Glomerular visceral epithelial cell (primary cell): ENCODE data around the gene CYP27C1.
"Not testable (repeated sequence)": the region's sequence is repeated elsewhere in the genome, so short reads cannot be mapped to it uniquely, and the experiment has no call there.

Experiments
- DNase-seq: peaks from one replicate; pipeline ENCODE4 v3.0.0-alpha.2; 2016; ENCODE audit errors: extremely low spot score

CYP27C1 gene

GRCh38 chr2:127224135-127224534 is 4.0 kb upstream of the CYP27C1 start:
- DNase-seq = not testable (repeated sequence)

GRCh38 chr2:127220768-127221527 is 849 bp upstream of the CYP27C1 start:
- no peak for DNase-seq

GRCh38 chr2:127219171-127220070 is 678 bp downstream of the CYP27C1 start:
- peak; percentile 31 for DNase-seq

GRCh38 chr2:127218812-127219170 is 1.3 kb downstream of the CYP27C1 start:
- DNase-seq = no peak

- DNase-seq = peak; percentile 81
These were observed 2.4 kb downstream of the CYP27C1 start for GRCh38 chr2:127217470-127218325.

- DNase-seq = no peak
These were observed 3.5 kb downstream of the CYP27C1 start for GRCh38 chr2:127216593-127216992.

- DNase-seq = no peak
These were observed 4.0 kb downstream of the CYP27C1 start for GRCh38 chr2:127216095-127216494.

GRCh38 chr2:127214201-127214600 is 5.9 kb downstream of the CYP27C1 start:
- DNase-seq = not testable (repeated sequence)

GRCh38 chr2:127208313-127208712 is 11.8 kb downstream of the CYP27C1 start:
- no peak for DNase-seq

GRCh38 chr2:127205218-127206125 is 14.6 kb downstream of the CYP27C1 start:
- no peak for DNase-seq

- no peak for DNase-seq
These were observed 18.6 kb downstream of the CYP27C1 start for GRCh38 chr2:127201452-127201851.

- DNase-seq = no peak
These were observed 19.1 kb downstream of the CYP27C1 start for GRCh38 chr2:127200962-127201361.

- DNase-seq = no peak
These were observed 20.9 kb downstream of the CYP27C1 start for GRCh38 chr2:127199223-127199622.

GRCh38 chr2:127197475-127198385 is 22.4 kb downstream of the CYP27C1 start:
- DNase-seq = peak; percentile 74

- no peak for DNase-seq
These were observed 23.1 kb downstream of the CYP27C1 start for GRCh38 chr2:127196998-127197397.

- no peak for DNase-seq
These were observed 23.6 kb downstream of the CYP27C1 start for GRCh38 chr2:127196549-127196948.

GRCh38 chr2:127195140-127196074 is 24.7 kb downstream of the CYP27C1 start:
- no peak for DNase-seq

GRCh38 chr2:127194447-127194846 is 25.7 kb downstream of the CYP27C1 start:
- no peak for DNase-seq

- DNase-seq = no peak
These were observed 26.2 kb downstream of the CYP27C1 start for GRCh38 chr2:127193967-127194280.
